SHP77 treated with DMSO at 0.1 percent for 48 hours (cell line): Measurements from ENCODE around the gene BCL2L12.
"Not testable (repeated sequence)": the region's sequence is repeated elsewhere in the genome, so short reads cannot be mapped to it uniquely, and the experiment has no call there.

ENCODE experiments used
- DNase-seq: peaks from one replicate; lab custom pipeline; 2025; lab: John Stamatoyannopoulos, UW

BCL2L12 gene

GRCh38 chr19:49665351-49666119 is at the start of gene BCL2L12, which contains the start of gene IRF3:
TSS of gene BCL2L12 (plus strand) at chr19:49665933. CDS start at chr19:49666693, 760 bp downstream.
TSS of gene IRF3 (minus strand) at chr19:49665857. CDS start at chr19:49664838, 1,019 bp downstream.
- peak; percentile 61 for DNase-seq

GRCh38 chr19:49616532-49616931 is 49.2 kb upstream of the BCL2L12 start:
- no peak for DNase-seq

- DNase-seq, result no peak
Measured at GRCh38 chr19:49616945-49617344, 48.8 kb upstream of the BCL2L12 start.

- DNase-seq, result not testable (repeated sequence)
Measured at GRCh38 chr19:49617860-49618259, 47.9 kb upstream of the BCL2L12 start.

GRCh38 chr19:49624967-49625910 is 40.5 kb upstream of the BCL2L12 start:
- no peak for DNase-seq

DNA sequence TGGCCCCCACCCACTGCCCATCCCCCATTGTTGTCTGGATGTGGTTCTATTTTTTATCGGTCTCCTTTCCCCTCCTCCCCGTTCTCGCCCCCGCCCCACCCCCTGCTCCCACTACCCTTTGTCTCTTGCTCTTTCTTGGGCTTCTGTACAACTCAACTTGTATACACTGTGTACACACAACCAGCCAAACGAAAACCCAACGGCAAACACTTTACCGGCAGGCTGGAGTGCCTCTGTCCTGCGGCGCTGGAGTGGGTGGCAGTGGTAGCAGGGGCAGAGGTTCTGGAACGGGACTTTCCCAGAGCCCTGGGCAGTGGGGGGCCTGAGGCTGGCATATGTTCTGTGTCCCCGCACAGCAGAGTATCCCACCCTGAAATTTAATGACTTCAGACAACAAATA is 39.5 kb upstream of the BCL2L12 start:
- DNase-seq, result no peak

DNA sequence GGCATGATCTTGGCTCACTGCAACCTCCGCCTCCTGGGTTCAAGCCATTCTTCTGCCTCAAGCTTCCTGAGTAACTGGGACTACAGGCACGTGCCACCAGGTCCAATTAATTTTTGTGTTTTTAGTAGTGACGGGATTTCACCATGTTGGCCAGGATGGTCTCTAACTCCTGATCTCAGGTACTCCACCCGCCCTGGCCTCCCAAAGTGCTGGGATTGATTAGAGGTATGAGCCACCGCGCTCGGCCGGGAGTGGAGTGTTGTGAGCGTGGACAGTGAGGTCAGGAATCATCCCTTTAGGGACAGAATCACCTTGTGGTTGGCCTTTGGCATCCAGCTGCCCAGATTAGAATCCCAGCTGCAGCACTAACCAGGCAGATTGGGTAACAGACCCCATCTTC is 36.1 kb upstream of the BCL2L12 start:
- no peak for DNase-seq

GRCh38 chr19:49631014-49631588 is 34.6 kb upstream of the BCL2L12 start:
- no peak for DNase-seq

GRCh38 chr19:49631610-49632192 is 34.0 kb upstream of the BCL2L12 start:
- DNase-seq, result no peak

GRCh38 chr19:49632576-49632975 is 33.2 kb upstream of the BCL2L12 start:
- DNase-seq, result no peak

DNA sequence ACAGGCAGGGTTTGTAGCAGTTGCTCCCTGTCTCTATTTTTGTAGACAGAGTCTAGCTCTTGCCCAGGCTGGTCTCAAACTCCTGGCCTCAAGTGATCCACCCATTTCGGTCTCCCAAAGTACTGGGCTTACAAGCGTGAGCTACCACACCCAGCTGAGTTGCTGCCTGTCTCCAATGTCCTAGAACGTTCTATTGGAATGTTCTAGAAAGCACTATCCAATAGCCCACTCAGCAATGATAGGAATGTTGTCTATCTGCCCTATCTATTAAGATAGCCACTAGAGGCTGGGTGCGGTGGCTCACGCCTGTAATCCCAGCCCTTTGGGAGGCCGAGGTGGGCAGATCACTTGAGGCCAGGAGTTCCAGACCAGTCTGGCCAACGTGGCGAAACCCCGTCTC is 32.5 kb upstream of the BCL2L12 start:
- DNase-seq, result not testable (repeated sequence)

- no peak for DNase-seq
Measured at GRCh38 chr19:49635530-49636232, 30.1 kb upstream of the BCL2L12 start.

DNA sequence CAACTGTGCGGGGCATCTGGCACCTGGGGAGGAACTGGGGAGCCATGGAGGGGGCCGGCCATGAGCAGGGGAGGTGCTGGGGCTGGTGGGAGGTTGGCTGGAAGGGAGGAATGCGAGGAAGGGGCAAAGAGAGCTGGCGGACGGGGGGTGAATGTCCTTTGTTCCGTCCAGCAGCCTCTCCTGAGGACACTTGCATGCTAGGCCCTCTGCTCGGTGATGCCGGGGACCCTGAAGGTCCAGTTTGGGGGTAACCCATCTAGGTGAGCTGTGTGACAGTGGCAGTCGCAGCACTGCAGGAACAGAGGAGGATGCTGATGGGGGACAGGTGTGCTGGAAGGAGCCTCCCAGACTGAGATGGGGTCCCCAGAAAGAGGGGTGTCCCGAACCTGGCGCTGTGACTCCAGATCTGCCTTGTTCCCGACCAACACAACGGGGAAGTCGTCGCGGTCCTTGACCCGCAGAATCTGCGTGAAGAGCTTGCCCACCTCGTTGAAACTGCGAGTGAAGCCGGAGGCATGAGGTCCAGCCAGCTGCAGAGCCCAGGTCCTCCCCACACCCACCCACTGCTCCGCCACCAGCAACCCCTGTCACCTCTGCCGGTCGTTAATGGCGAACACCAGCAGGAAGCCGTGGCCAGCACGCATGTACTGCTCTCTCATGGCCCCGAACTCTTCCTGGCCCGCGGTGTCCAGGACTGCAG is 29.4 kb upstream of the BCL2L12 start:
- DNase-seq, result no peak

DNA sequence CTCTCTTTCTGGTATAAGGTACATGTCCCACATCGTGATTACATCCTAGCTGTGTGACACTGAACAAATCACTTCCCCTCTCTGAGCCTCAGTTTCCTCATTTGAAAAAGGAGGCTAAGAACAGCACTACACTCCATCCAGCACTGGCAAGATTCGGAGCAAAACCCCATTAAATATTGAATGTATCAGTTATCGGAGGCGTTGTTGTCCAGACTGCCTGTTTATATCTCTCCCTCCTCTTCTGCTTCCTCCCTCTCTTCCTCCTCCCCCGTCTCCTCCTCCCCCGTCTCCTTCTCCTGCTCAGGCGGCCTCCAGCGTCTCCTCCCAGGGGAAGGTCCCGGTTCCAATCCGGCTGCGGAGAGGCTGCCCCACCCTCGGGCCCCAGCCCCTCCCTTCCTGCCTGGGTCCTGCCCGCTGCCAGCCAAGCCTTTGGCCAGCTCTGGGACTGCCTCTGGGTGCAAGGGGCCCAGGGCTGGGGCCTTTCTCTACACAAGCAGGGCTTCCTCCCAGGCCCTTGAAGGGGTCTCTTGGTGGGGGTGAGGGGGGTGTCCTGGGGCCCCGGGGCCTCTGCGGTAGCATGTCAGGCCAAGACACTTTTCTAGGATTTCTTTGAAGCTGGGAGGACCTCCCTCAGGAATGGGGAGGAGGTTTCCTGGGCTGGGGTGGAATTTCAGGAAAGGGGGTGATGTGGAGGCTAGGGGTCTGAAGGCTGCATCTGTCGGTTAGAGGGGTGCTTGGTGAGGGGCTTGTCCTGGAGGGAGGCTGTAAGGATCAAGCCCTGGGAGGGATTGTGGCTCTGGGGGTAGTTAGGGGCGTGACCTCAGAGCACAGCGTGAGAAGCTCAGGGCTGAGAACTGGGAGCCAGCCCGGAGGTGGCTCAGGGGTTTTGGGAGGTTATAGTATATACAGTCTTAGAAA is 27.7 kb upstream of the BCL2L12 start:
- DNase-seq, result no peak

GRCh38 chr19:49639401-49640112 is 26.2 kb upstream of the BCL2L12 start:
- DNase-seq, result no peak

- peak; percentile 97 for DNase-seq
Measured at GRCh38 chr19:49640113-49640898, 25.4 kb upstream of the BCL2L12 start, which contains the start of gene RRAS. TSS of gene RRAS (minus strand) at chr19:49640143. CDS start at chr19:49640098, 45 bp downstream.

DNA sequence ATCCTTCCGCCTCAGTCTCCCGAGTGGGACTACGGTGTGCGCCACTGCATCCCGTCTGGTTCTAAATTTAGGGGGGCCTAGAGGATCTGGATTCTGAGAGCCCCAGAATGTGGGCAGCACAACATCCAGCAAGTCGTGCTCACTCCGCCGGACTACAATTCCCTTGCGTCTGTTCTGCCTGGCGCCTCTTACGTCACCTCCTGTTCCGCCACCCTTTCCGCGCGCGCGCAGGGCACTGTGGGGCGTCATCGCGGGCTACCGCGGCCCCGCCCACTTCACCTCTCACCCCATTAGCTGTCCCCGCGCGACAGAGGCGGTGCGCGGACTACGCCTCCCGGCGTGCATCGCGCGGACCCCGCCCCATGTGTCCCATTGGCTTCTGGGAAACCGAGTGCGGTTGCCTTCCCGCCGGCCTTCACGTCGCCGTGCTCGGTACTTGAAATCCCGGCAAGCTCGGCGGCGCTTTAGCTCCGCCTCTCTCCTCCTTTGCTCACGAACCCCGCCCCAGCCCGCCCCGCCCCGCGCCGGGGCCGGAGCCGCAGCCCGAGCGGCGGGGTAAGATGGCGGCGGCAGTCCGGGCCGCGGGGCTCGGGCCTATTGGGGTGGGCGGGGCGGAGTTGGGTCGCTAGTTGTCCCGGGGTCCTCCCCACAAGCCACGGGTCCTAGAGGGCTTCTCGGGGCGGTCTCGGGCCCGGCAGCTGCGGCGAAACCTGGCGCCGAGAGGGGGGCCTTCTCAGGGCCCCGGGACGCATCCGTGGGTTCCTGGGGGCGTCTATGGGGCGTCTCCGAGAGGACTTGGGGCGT is 23.8 kb upstream of the BCL2L12 start, which contains the start of gene SCAF1:
SCAF1 (plus strand) TSS at position 522 of the 804 bp plus-strand sequence. CDS start 2,818 bp downstream, outside the sequence.
- DNase-seq, result peak; percentile 97
